HEK293 (cell line): Measurements from ENCODE around the gene MADD.

Source experiments
- ATF2 ChIP-seq: fragments of 450-650 bp; formaldehyde crosslinking; IDR thresholded peaks from 2 replicates; pipeline ENCODE4 v1.5.1; 2016; ENCODE audit warnings: missing biosample characterization, missing genetic modification characterization, low read depth
- HOXD13 ChIP-seq: sonication (generic); formaldehyde crosslinking; IDR thresholded peaks from 2 replicates; pipeline ENCODE4 v1.8.0; 2022; ENCODE audit warnings: missing genetic modification reagents, borderline replicate concordance
- KLF17 ChIP-seq: fragments of 450-650 bp; formaldehyde crosslinking; IDR thresholded peaks from 2 replicates; pipeline ENCODE4 v1.5.1; 2016; ENCODE audit warnings: missing biosample characterization, missing genetic modification characterization
- KLF7 ChIP-seq: fragments of 450-650 bp; formaldehyde crosslinking; IDR thresholded peaks from 2 replicates; pipeline ENCODE4 v1.5.1; 2016; ENCODE audit warnings: missing biosample characterization, missing genetic modification characterization, borderline replicate concordance
- KLF9 ChIP-seq: fragments of 450-650 bp; formaldehyde crosslinking; IDR thresholded peaks from 2 replicates; pipeline ENCODE4 v1.5.1; 2016; ENCODE audit warnings: missing biosample characterization, missing genetic modification characterization, low read depth
- PRDM10 ChIP-seq: fragments of 450-650 bp; formaldehyde crosslinking; IDR thresholded peaks from 2 replicates; pipeline ENCODE4 v1.5.1; 2016; ENCODE audit warnings: missing biosample characterization, missing genetic modification characterization
- RBAK ChIP-seq: fragments of 450-650 bp; formaldehyde crosslinking; IDR thresholded peaks from 2 replicates; pipeline ENCODE4 v1.5.1; 2016; ENCODE audit warnings: missing biosample characterization, missing genetic modification characterization
- ZBTB1 ChIP-seq: fragments of 450-650 bp; formaldehyde crosslinking; IDR thresholded peaks from 2 replicates; pipeline ENCODE4 v1.5.1; 2016; ENCODE audit warnings: missing biosample characterization, missing genetic modification characterization
- ZBTB44 ChIP-seq: fragments of 450-650 bp; IDR thresholded peaks from 2 replicates; pipeline ENCODE4 v1.5.1; 2018; ENCODE audit warnings: missing biosample characterization, mild to moderate bottlenecking, missing genetic modification characterization
- ZBTB7A ChIP-seq: fragments of 450-650 bp; formaldehyde crosslinking; IDR thresholded peaks from 2 replicates; pipeline ENCODE4 v1.5.1; 2016; ENCODE audit warnings: low read depth, missing biosample characterization, missing genetic modification characterization
- ZFP41 ChIP-seq: fragments of 450-650 bp; formaldehyde crosslinking; IDR thresholded peaks from 2 replicates; pipeline ENCODE4 v1.5.1; 2016; ENCODE audit warnings: missing biosample characterization, missing genetic modification characterization, borderline replicate concordance
- ZNF10 ChIP-seq: fragments of 450-650 bp; formaldehyde crosslinking; IDR thresholded peaks from 2 replicates; pipeline ENCODE4 v1.5.1; 2017; ENCODE audit warnings: missing biosample characterization, missing genetic modification characterization
- ZNF132 ChIP-seq: fragments of 450-650 bp; formaldehyde crosslinking; IDR thresholded peaks from 2 replicates; pipeline ENCODE4 v1.5.1; 2017; ENCODE audit warnings: missing biosample characterization, missing genetic modification characterization, borderline replicate concordance
- ZNF155 ChIP-seq: fragments of 450-650 bp; formaldehyde crosslinking; IDR thresholded peaks from 2 replicates; pipeline ENCODE4 v1.5.1; 2016; ENCODE audit warnings: missing biosample characterization, missing genetic modification characterization
- ZNF16 ChIP-seq: fragments of 450-650 bp; formaldehyde crosslinking; IDR thresholded peaks from 2 replicates; pipeline ENCODE4 v1.5.1; 2016; ENCODE audit warnings: low read depth, missing biosample characterization, missing genetic modification characterization
- ZNF174 ChIP-seq: fragments of 450-650 bp; formaldehyde crosslinking; IDR thresholded peaks from 2 replicates; pipeline ENCODE4 v1.5.0; 2017; ENCODE audit warnings: missing biosample characterization, mild to moderate bottlenecking, missing genetic modification characterization
- ZNF354C ChIP-seq: fragments of 450-650 bp; formaldehyde crosslinking; IDR thresholded peaks from 2 replicates; pipeline ENCODE4 v1.5.1; 2016; ENCODE audit warnings: missing biosample characterization, missing genetic modification characterization, low read depth, borderline replicate concordance
- ZNF366 ChIP-seq: fragments of 450-650 bp; formaldehyde crosslinking; conservative IDR thresholded peaks from 2 replicates; pipeline ENCODE4 v1.5.1; 2016; ENCODE audit warnings: missing biosample characterization, missing genetic modification characterization
- ZNF488 ChIP-seq: fragments of 450-650 bp; formaldehyde crosslinking; IDR thresholded peaks from 2 replicates; pipeline ENCODE4 v1.5.1; 2016; ENCODE audit warnings: missing biosample characterization, missing genetic modification characterization
- ZNF510 ChIP-seq: fragments of 450-650 bp; formaldehyde crosslinking; IDR thresholded peaks from 2 replicates; pipeline ENCODE4 v1.5.1; 2018; ENCODE audit warnings: mild to moderate bottlenecking, missing genetic modification characterization, missing biosample characterization; ENCODE audit not compliant: insufficient replicate concordance
- ZNF549 ChIP-seq: fragments of 450-650 bp; IDR thresholded peaks from 2 replicates; pipeline ENCODE4 v1.5.1; 2018; ENCODE audit warnings: missing biosample characterization, missing genetic modification characterization, mild to moderate bottlenecking, inconsistent platforms, moderate library complexity
- ZNF610 ChIP-seq: fragments of 450-650 bp; formaldehyde crosslinking; IDR thresholded peaks from 2 replicates; pipeline ENCODE4 v1.5.1; 2016; ENCODE audit warnings: missing biosample characterization, missing genetic modification characterization, borderline replicate concordance
- ZNF626 ChIP-seq: fragments of 450-650 bp; sonication (Bioruptor Pico); formaldehyde crosslinking; IDR thresholded peaks from 2 replicates; pipeline ENCODE4 v1.5.1; 2018; ENCODE audit warnings: missing biosample characterization, missing genetic modification characterization, inconsistent platforms
- ZNF660 ChIP-seq: fragments of 450-650 bp; IDR thresholded peaks from 2 replicates; pipeline ENCODE4 v1.5.1; 2018; ENCODE audit warnings: missing biosample characterization, mild to moderate bottlenecking, missing genetic modification characterization
- ZNF670 ChIP-seq: fragments of 450-650 bp; formaldehyde crosslinking; IDR thresholded peaks from 2 replicates; pipeline ENCODE4 v1.5.1; 2016; ENCODE audit warnings: missing biosample characterization, missing genetic modification characterization, low read depth
- ZNF791 ChIP-seq: fragments of 450-650 bp; formaldehyde crosslinking; IDR thresholded peaks from 2 replicates; pipeline ENCODE4 v1.5.1; 2016; ENCODE audit warnings: missing biosample characterization, missing genetic modification characterization
- ZNF792 ChIP-seq: fragments of 450-650 bp; formaldehyde crosslinking; IDR thresholded peaks from 2 replicates; pipeline ENCODE4 v1.5.1; 2016; ENCODE audit warnings: missing biosample characterization, missing genetic modification characterization
- ZSCAN18 ChIP-seq: fragments of 450-650 bp; formaldehyde crosslinking; IDR thresholded peaks from 2 replicates; pipeline ENCODE4 v1.5.1; 2016; ENCODE audit warnings: missing biosample characterization, missing genetic modification characterization
- ZSCAN30 ChIP-seq: fragments of 450-650 bp; IDR thresholded peaks from 2 replicates; pipeline ENCODE4 v1.5.1; 2018; ENCODE audit warnings: missing biosample characterization, mild to moderate bottlenecking, missing genetic modification characterization, moderate library complexity

MADD gene

GRCh38 chr11:47355283-47356128 lies 85.6 kb downstream of the MADD start (continued):
- TF ChIP-seq ZNF354C (tag by site-specific recombination) (no peak), ATF2 (no peak), KLF17 (peak; percentile 64; the same call in 1 of the 2 replicates), ZSCAN18 (no peak), ZNF174 (tag by site-specific recombination) (no peak), ZBTB7A (tag by site-specific recombination) (no peak), PRDM10 (tag by site-specific recombination) (peak; percentile 45), ZSCAN30 (tag by site-specific recombination) (no peak), HOXD13 (CRISPR knock-in tag) (no peak), ZNF10 (tag by site-specific recombination) (no peak), ZNF16 (tag by site-specific recombination) (no peak), ZNF670 (tag by site-specific recombination) (no peak), ZNF366 (tag by site-specific recombination) (no peak), KLF9 (tag by site-specific recombination) (peak; percentile 36; the same call in 1 of the 2 replicates), ZBTB44 (no peak), ZNF610 (tag by site-specific recombination) (no peak), ZFP41 (tag by site-specific recombination) (no peak), KLF7 (0 out of 2 replicates have a peak, but pooled peaks have one; percentile 23), ZNF155 (tag by site-specific recombination) (no peak), ZNF792 (tag by site-specific recombination) (0 out of 2 replicates have a peak, but pooled peaks have one; percentile 5), ZNF488 (tag by site-specific recombination) (no peak), ZNF510 (tag by site-specific recombination) (no peak), RBAK (tag by site-specific recombination) (no peak), ZNF626 (tag by site-specific recombination) (no peak), ZNF549 (tag by site-specific recombination) (no peak), ZNF660 (tag by site-specific recombination) (no peak), ZNF791 (tag by site-specific recombination) (no peak), ZBTB1 (tag by site-specific recombination) (no peak; the same call in 1 of the 2 replicates), ZNF132 (no peak)
